GM12892 (cell line): ENCODE measurements around the gene CASKIN1.

Experiments used
- DNase-seq: peaks from one replicate; pipeline ENCODE4 v3.0.0; 2011; ENCODE audit not compliant: insufficient read length
- FAIRE-seq: peaks from 2 replicates; lab custom pipeline; 2011; peaks lifted over from hg19 to GRCh38; lab: Jason Lieb, UNC
- POLR2A ChIP-seq: IDR thresholded peaks from 2 replicates; pipeline ENCODE4 v1.6.1; 2011; ENCODE audit warnings: low read depth, low read length, control low read depth
- POLR2AphosphoS5 ChIP-seq: IDR thresholded peaks from 2 replicates; pipeline ENCODE4 v1.6.1; 2011; ENCODE audit warnings: low read depth, low read length, control low read depth
- TAF1 ChIP-seq: IDR thresholded peaks from 2 replicates; pipeline ENCODE4 v1.6.1; 2011; ENCODE audit warnings: low read depth, mild to moderate bottlenecking, control low read depth, low read length, borderline replicate concordance

Gene CASKIN1

GRCh38 chr16:2155977-2156848 lies 40.2 kb downstream of the CASKIN1 start:
- FAIRE-seq, result no peak
- TF ChIP-seq POLR2AphosphoS5 (no peak), POLR2A (no peak), TAF1 (no peak)

GRCh38 chr16:2155091-2155950 lies 41.1 kb downstream of the CASKIN1 start, which contains the start of gene TRAF7:
TSS of gene TRAF7 (plus strand) at chr16:2155782. CDS start at chr16:2163921, 8,139 bp downstream.
- DNase-seq (peak; percentile 97), FAIRE-seq (peak; percentile 96)
- TF ChIP-seq TAF1 (peak; percentile 99), POLR2A (peak; percentile 100), POLR2AphosphoS5 (peak; percentile 100)

More at GRCh38 chr16:2155977-2156848, 40.2 kb downstream of the CASKIN1 start:
- no peak for DNase-seq

GRCh38 chr16:2154533-2155090 lies 41.8 kb downstream of the CASKIN1 start:
- DNase-seq (no peak), FAIRE-seq (no peak)
- TF ChIP-seq TAF1 (no peak), POLR2A (no peak), POLR2AphosphoS5 (no peak)

- DNase-seq, result no peak
- no peak for TF ChIP-seq TAF1
- TF ChIP-seq POLR2AphosphoS5, result peak; percentile 14; the same call in 1 of the 2 replicates
- peak; percentile 67 for TF ChIP-seq POLR2A
- no peak for FAIRE-seq
Measured at GRCh38 chr16:2152695-2153506, 43.5 kb downstream of the CASKIN1 start.

- peak; percentile 81 for TF ChIP-seq POLR2A
- TF ChIP-seq POLR2AphosphoS5, result peak; percentile 89; the same call in 1 of the 2 replicates
- TF ChIP-seq TAF1, result no peak
- DNase-seq (no peak), FAIRE-seq (no peak)
Measured at GRCh38 chr16:2151188-2152091, 45.0 kb downstream of the CASKIN1 start.

GRCh38 chr16:2150418-2151187 lies 45.8 kb downstream of the CASKIN1 start:
- TF ChIP-seq POLR2A (no peak), TAF1 (no peak), POLR2AphosphoS5 (no peak)
- FAIRE-seq (no peak), DNase-seq (no peak)

- no peak for TF ChIP-seq POLR2A
- TF ChIP-seq POLR2AphosphoS5, result no peak
- TF ChIP-seq TAF1, result no peak
- no peak for DNase-seq
- FAIRE-seq, result no peak
Measured at GRCh38 chr16:2149630-2150417, 46.6 kb downstream of the CASKIN1 start.

GRCh38 chr16:2148714-2149629 lies 47.4 kb downstream of the CASKIN1 start:
- FAIRE-seq (no peak), DNase-seq (no peak)
- no peak for TF ChIP-seq POLR2A
- no peak for TF ChIP-seq TAF1
- TF ChIP-seq POLR2AphosphoS5, result no peak
